ENCODE results near the gene EHD2.
"Not testable (repeated sequence)": the region's sequence is repeated elsewhere in the genome, so short reads cannot be mapped to it uniquely, and the experiment has no call there.

The EHD2 gene, protein sequence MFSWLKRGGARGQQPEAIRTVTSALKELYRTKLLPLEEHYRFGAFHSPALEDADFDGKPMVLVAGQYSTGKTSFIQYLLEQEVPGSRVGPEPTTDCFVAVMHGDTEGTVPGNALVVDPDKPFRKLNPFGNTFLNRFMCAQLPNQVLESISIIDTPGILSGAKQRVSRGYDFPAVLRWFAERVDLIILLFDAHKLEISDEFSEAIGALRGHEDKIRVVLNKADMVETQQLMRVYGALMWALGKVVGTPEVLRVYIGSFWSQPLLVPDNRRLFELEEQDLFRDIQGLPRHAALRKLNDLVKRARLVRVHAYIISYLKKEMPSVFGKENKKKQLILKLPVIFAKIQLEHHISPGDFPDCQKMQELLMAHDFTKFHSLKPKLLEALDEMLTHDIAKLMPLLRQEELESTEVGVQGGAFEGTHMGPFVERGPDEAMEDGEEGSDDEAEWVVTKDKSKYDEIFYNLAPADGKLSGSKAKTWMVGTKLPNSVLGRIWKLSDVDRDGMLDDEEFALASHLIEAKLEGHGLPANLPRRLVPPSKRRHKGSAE

DNA sequence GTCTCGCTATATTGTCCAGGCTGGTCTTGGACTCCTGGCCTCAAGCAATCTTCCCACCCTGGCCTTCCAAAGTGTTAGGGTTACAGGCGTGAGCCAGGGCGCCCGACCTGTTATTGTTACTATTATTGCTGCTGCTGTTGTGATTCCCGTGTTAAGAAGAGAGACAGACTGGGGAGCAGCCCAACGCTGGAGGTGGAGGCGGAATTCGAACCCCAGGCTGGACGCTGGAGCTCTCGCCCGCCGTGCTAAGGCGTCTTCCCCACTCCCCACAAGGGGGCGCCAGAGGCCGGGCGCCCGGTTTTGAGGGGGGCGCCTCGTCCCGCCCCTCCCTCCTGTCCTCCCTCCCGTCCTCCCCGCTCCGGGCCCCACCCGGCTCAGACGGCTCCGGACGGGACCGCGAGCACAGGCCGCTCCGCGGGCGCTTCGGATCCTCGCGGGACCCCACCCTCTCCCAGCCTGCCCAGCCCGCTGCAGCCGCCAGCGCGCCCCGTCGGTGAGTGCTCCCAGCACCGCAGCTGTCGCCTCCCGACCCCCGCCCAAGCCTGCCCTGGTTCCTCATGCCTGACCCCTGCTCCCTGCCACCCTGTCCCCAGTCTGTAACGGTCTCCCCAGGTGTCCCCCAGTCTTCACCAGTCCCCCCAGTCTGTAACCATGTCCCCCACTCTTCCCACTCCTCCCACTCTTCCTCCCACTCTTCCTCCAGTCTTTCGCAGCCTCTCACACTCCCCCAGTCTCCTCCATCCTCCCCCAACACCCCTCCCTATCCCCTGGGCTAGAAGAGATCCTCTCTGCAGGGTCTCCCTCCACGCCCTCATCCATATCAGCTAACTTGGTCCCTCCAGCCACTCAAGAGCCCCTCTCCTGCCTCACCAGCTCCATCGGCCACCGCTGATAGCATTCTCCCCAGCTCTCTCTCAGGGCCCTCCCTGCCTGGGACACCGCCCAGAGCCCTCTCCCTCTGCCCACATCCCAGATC lies at the start of gene EHD2:
Gene EHD2 (plus strand): TSS at position 377 of the 976 bp plus-strand sequence. CDS start 3,191 bp downstream, outside the sequence.
- peak in 1 of 2 experiments; percentile 16 for DNase-seq

DNA sequence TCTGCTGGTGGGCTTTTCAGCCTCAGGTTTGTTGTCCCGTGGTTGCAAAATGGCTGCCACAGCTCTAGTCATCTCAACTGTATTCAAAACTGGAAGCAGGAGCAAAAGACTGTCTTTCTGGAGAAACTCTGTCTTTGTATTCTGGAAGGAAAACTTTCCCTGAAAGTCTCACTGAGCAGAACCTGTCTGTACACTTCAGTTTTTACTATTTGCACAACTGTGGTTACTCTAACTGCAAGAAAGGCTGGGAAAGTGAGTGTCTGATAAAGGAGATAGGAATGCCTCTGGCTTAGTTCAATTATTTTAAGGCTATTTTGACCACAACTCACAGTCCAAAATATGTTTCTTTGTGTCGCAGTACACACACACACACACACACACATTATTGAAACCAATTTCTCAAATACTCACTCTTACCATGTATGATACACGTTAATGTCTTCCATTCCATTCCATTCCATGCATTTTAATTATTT lies 49.7 kb upstream of the EHD2 start:
- DNase-seq: no peak

DNA sequence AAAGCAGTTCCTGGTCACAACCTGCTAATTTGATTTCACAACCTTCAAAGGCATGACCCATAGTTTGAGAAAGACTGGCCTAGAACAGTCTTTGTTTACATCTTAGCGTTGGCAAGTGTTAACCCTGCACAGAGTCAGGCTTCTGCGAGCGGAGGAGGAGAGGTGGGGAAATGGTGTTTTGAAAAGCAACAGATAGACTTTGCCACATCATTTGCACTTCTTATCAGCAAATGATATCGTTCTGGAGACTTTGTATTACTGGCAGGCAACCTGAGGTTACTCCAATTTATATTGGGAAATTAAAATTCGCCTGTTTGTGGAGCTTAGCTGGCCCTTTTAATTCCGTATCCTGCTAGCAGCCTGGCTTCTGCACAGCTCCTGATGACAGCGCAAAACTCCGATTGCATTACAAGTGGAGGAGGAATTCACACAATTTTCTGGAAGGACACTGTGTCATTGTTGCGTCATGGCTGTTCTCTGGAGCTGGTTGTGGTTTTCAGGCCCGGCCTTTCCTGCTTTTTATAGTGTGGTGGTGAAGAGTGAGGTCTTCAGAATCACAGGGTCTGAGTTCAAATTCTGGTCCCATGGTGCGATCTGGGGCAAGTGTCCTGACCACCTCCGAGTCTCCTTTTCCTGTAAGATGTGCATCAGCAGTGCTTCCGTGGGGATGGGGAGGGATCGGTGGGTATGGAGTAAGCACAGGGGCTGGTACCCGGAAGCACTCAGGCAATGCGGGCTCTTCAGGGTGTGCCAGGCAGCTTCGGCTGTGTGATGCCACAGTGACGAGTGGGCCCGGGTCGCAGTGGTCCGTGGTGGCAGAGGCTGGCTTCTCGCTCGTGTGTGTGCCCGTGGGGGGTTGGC lies 49.1 kb upstream of the EHD2 start:
- no peak for DNase-seq

DNA sequence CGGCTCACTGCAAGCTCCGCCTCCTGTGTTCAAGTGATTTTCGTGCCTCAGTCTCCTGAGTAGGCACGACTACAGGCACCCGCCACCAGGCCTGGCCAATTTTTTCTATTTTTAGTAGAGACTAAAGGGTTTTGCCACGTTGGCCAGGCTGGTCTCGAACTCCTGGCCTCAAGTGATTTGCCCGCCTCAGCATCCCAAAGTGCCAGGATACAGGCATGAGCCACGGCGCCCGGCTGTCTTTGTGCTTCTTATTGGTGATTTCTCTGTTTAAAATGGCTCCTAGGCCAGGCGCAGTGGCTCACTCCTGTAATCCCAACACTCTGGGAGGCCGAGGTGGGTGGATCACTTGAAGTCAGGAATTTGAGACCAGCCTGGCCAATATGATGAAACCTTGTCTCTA lies 44.7 kb upstream of the EHD2 start:
- DNase-seq: not testable (repeated sequence)

DNA sequence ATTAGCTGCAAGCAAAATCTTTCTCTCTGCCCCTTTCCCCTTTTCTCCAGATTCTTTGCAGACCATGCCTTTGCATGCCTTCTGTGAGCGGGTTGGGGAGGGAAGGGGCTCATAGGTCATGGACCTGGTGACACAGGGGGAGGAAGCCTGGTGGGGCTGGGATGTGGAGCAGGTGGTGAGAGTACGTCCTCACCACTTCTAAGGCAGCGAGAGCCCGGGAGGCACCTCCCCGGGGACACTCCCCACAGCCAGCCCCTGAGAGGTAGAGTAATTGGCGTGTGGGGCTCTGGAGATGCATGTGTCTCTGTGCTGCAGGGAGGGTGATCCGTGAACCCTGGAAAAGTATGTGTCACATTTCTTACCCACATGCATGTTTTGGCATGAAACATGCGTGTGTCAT lies 42.5 kb upstream of the EHD2 start:
- no peak for DNase-seq

DNA sequence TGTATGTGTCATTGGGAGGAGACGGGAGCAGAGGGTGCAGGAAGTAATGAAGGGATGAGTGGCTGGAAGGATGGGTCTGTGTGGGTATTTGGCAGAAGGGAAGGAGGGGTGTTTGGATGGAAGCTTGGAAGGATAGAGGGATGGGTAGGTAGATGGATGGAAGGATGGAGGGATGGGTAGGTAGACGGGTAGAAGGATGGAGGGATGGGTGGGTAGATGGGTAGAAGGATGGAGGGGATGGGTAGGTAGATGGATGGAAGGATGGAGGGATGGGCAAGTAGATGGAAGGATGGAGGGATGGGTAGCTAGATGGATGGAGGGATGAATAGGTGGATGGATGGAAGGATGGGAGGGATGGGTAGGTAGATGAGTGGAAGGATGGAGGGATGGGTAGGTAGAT lies 41.7 kb upstream of the EHD2 start:
- no peak for DNase-seq

DNA sequence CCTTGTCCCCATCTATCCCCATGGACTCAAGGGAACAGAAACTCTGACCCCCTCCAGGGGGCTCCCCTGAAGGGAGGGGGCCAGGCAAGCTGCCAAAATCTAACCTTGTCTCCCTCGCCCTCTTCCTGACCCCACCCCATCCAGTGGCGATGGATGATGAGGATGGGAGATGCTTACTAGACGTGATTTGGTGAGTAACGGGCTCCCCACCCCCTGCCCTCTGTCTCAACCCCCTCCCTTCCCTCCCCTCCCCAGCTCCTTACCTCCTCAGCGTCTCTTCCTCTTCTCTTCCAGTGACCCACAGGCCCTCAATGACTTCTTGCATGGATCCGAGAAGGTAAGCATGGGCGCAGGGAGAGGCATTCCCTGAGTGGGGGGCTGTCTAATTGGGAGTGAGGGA lies 39.8 kb upstream of the EHD2 start:
- DNase-seq: no peak

DNA sequence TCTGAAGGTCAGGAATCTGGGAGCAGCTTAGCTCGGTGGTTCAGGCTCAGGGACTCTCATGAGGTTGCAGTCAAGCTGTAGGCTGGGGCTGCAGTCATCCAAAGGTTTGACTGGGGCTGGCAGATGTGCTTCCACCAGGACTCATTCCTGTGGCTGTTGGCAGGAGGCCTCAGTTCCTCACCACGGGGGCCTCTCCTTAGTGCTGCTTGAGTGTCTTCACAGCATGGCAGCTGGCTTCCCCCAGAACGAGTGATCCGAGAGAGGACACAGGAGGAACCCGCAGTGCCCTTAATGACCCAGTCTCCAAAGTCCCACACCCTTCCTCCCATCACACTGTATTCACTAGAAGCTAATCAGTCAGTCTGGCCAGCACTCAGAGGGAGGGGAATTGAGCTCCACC lies 38.7 kb upstream of the EHD2 start:
- no peak for DNase-seq

DNA sequence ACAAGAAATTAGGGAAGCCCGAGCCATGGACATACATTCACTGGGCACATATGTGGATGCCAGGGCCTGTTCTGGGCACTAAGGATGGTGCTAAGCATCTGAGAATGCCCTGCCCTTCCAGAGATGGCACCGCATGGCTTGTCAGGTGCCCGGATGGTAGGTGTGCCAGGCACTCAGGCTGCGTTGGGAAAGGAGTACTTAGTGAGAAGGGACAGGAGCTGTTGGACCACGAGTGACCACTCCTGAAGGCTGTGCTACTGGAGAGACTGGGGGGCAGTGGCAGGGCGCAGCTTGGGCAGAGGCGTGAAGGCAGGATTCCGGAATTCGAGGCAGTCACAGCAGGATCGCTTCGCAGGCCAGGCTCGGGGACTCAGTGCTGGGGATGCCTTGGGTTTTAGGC lies 38.0 kb upstream of the EHD2 start:
- no peak for DNase-seq

DNA sequence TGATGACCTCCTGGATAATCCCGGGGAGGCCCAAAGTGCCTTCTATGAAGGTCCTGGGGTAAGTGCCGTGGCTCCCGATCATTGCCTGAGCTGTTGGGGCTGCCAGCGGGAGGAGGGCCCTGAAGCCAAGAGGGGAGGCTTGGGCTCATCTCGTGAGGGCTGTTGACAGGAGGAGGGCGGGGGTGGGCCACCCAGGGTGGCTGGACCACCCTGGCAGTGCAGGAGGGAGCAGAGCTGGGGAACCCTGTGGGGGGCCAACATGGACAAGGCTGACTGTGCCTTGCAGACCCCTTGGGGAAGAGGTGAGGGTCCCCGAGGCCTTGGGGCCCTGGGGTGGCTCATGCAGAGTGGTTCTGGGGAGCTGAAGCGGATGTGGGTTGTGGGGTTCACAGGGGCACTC lies 37.4 kb upstream of the EHD2 start:
- DNase-seq: no peak

DNA sequence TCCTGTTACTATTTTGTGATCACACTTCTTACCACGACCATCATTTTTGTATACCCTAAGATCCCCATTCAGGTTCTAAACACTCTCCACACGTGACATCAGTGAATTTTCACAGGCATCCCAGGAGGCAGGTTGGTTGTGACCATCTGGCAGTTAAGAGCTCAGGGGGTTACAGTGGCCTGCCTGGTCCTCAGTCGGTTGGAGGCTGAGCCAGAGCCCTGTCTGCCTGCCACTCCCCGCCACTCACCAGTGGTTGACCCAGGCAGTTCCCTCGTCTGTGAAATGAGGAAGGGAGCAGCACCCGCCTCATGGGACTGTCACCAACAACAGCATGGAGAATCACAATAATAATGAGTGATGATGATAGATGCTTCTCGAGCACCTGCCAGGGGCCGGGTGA lies 36.4 kb upstream of the EHD2 start:
- DNase-seq: no peak

DNA sequence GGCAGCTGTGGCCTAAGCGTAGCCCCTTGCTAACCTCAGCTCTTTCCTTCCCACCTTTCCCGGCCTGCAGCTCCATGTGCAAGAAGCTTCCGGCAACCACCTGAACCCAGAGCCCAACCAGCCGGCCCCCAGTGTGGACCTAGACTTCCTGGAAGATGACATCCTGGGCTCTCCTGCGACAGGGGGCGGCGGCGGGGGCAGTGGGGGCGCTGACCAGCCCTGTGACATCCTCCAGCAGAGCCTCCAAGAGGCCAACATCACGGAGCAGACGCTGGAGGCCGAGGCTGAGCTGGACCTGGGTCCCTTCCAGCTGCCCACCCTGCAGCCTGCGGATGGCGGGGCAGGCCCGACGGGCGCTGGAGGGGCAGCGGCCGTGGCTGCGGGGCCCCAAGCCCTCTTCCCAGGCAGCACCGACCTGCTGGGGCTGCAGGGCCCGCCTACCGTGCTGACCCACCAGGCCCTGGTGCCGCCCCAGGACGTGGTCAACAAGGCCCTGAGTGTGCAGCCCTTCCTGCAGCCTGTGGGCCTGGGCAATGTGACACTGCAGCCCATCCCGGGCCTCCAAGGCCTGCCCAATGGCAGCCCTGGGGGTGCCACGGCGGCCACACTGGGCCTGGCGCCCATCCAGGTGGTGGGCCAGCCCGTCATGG lies 33.8 kb upstream of the EHD2 start:
- no peak for DNase-seq

DNA sequence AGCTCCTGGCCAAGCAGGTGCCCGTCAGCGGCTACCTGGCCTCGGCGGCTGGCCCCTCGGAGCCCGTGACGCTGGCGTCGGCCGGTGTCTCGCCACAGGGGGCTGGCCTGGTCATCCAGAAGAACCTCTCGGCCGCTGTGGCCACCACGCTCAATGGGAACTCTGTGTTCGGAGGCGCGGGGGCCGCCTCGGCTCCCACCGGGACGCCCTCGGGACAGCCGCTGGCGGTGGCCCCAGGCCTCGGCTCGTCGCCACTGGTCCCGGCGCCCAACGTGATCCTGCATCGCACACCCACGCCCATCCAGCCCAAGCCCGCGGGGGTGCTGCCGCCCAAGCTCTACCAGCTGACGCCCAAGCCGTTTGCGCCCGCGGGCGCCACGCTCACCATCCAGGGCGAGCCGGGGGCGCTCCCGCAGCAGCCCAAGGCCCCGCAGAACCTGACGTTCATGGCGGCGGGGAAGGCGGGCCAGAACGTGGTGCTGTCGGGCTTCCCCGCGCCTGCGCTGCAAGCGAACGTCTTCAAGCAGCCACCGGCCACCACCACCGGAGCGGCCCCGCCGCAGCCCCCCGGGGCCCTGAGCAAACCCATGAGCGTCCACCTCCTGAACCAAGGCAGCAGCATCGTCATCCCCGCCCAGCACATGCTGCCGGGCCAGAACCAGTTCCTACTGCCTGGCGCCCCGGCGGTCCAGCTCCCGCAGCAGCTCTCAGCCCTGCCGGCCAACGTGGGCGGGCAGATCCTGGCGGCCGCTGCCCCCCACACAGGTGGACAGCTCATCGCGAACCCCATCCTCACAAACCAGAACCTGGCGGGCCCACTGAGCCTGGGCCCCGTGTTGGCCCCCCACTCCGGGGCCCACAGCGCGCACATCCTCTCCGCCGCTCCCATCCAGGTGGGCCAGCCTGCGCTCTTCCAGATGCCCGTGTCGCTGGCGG lies 33.0 kb upstream of the EHD2 start:
- no peak for DNase-seq

DNA sequence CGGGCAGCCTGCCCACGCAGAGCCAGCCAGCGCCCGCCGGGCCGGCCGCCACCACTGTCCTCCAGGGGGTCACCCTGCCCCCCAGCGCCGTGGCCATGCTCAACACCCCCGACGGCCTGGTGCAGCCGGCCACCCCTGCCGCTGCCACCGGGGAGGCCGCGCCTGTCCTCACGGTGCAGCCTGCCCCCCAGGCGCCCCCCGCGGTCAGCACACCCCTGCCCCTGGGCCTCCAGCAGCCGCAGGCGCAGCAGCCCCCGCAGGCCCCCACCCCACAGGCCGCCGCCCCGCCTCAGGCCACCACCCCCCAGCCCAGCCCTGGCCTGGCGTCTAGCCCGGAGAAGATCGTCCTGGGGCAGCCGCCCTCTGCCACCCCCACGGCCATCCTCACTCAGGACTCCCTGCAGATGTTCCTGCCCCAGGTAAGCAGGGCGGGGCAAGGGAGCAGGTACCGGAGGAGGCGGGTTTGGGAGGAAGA lies 32.3 kb upstream of the EHD2 start:
- no peak for DNase-seq

DNA sequence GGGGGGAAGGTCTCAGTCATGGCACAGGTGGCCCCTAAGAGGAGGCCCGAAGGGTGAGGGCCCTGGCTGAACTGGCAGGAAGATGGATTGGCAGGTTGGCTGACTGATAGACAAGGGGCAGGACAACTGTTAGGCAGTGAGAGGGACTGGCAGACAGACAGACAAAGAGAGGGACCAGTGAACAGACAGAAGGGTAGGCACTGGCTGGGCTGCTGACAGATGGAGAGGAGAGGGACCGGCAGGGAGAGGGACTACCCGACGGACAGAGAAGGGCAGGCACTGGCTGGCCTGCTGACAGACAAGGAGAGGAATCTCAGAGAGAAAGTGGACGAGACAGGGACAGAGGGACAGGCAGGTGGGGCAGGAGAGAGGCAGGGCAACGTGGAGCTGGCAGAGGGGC lies 31.8 kb upstream of the EHD2 start:
- no peak for DNase-seq

DNA sequence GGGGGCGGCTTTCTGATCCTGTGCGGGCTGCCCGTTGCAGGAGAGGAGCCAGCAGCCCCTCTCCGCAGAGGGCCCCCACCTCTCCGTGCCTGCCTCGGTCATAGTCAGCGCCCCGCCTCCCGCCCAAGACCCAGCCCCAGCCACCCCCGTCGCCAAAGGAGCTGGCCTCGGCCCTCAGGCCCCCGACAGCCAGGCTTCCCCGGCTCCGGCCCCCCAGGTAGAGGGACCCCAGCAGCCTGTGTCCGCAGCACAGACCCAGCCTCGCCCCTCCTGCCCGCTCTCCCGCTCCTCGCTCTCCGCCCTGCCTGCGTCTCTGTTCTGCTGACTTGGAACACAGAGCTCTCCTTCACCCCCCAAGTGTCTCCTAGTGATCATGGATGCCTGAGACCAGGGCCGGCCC lies 31.3 kb upstream of the EHD2 start:
- no peak for DNase-seq

DNA sequence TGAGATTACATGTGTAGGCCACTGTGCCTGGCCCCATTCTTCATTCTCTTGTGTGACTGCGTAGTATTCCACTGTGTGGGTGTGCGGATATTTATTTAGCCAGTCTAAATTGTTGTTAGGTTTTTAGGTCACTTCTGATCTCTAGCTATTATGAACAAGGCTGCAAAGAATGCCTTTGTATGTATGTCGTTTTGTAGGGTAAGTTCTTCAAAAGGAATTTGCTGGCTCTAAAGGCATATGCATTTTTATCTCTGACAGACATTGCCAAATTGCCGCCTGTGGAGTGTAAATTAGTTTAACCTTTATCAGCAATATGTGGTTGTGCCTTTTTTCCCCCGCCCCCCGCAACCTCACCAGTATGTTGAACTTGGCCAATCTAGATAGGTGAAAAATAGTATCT lies 30.3 kb upstream of the EHD2 start:
- DNase-seq: no peak

DNA sequence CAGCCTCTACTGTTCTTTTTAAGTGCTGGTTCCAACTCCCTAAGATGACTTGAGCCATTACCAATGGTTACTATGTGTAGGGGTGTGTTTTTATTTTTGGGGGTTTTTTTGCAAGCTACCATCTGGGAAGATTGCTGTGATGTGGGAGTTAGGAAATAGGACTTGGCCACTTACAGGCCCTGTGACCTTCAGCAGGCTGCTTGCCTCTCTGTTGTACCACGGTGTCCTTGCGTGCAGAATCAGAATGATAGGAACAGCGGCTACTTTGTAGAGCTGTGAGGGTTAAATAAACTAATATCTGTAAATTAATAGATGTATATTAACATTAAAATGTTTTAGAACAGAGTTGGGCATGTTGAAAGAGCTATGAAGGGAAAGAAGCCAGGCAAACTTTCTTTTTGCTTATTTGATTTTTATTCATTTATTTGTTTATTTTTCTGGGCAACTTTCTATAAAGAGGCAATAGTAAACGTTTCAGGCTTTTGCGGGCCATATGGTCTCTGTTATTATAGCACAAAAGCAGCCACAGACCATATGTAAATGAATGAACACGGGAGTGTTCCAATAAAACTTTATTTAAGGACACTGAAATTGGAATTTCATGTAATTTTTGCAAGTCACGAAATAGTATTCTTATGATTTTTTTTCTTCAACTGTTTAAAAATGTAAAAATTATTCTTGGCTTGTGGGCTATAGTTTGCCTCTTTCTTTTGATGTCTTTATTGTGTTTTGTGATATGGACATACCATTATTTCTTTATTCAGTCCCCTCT lies 26.4 kb upstream of the EHD2 start:
- no peak for DNase-seq

DNA sequence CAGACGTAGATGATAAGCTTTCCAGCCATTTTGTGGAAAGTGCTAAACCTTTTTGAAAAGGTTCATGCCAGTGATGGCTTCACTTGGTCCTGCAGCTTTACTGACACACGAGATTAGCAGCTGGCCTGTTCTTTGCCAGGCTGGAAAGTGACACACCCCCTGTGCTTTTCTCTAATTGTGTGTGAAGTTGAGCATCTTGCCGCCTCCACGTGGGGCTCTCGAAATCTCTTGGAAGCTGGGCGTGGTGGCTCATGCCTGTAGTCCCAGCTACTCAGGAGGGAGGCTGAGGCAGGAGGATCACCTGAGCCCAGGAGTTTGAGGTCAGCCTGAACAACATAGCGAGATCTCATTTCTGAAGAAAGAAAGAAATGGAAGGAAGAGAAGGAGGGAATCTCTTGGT lies 25.3 kb upstream of the EHD2 start:
- no peak for DNase-seq

DNA sequence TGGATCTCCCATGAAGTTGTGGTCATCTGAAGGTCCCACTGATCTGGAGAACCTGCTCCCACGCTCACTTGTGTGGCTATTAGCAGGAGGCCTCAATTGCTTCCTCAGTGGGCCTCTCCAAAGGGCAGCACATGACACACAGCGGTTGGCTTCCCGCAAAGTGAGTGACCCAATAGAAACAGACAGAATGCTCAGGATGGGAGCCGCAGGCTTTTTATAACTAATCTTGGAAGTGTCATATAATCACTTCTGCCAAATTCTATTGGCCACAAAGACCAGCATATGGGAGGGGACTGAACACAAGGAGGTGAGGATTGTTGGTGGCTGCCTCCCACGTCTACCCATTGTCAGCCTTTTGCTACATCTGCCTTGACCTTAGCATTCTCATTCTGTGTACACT lies 22.1 kb upstream of the EHD2 start:
- no peak for DNase-seq
